ENCODE results near the gene ATXN3L.

DNA sequence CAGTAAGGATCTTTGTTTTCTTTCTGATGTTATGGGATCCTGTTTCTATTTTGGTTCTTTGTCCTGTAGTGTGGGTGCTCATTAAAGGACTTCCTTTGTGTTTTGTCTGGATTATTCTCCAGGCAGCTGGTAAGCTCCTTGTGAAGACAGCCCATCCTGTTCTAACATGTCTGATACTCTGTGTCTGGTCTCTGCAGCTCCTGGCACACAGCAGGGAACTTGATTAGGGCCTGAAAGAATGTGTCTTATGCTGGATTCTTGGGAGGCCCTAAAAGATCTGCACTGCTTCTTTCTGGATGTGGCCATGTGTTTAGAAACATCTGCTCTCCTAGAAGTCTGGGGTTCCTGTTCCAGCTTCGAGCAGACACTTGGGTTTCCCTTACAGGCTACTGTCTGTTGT is 38.1 kb upstream of the ATXN3L start:
- TF ChIP-seq, protein P1, sequence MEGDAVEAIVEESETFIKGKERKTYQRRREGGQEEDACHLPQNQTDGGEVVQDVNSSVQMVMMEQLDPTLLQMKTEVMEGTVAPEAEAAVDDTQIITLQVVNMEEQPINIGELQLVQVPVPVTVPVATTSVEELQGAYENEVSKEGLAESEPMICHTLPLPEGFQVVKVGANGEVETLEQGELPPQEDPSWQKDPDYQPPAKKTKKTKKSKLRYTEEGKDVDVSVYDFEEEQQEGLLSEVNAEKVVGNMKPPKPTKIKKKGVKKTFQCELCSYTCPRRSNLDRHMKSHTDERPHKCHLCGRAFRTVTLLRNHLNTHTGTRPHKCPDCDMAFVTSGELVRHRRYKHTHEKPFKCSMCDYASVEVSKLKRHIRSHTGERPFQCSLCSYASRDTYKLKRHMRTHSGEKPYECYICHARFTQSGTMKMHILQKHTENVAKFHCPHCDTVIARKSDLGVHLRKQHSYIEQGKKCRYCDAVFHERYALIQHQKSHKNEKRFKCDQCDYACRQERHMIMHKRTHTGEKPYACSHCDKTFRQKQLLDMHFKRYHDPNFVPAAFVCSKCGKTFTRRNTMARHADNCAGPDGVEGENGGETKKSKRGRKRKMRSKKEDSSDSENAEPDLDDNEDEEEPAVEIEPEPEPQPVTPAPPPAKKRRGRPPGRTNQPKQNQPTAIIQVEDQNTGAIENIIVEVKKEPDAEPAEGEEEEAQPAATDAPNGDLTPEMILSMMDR (IDR thresholded peaks at IDR 0.05): no peak
- no peak for TF ChIP-seq POLR2A (IDR thresholded peaks at IDR 0.05)

Measured in esophagus squamous epithelium (tissue), 4 donors.